Germinal center (tissue), 1 donor: ENCODE data around the gene RPL13.
A peak's percentile ranks its signal among the peaks of the same experiment; 100 is the strongest.

Experiments
- DNase-seq: peaks from one replicate; pipeline ENCODE4 v3.0.0; 2012; ENCODE audit warnings: mixed read lengths, low spot score

Gene RPL13

DNA sequence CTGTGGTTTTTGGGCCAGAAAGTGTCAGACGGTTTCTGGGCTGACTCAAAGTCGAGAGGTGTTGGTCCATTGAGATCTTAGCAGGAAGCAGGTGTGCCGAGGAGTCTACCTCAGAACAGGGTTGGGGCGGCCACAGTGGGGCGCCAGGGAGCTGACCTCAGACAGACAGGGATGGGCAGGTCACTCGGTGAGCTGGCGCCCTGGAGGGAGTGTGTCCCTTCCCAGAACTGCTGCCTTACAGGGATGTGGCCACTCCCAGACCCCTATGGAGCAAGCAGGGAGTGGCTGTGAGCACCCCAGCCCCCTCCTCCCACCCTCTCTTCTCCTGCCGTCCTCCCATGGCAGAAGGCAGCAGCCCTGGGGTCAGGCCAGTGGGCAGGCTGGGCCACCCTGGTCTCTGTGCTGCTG lies 39.0 kb downstream of the RPL13 start:
- DNase-seq = peak; percentile 17

GRCh38 chr16:89599902-89600301 lies 39.4 kb downstream of the RPL13 start:
- DNase-seq = no peak

GRCh38 chr16:89600427-89600826 lies 39.9 kb downstream of the RPL13 start:
- no peak for DNase-seq

DNA sequence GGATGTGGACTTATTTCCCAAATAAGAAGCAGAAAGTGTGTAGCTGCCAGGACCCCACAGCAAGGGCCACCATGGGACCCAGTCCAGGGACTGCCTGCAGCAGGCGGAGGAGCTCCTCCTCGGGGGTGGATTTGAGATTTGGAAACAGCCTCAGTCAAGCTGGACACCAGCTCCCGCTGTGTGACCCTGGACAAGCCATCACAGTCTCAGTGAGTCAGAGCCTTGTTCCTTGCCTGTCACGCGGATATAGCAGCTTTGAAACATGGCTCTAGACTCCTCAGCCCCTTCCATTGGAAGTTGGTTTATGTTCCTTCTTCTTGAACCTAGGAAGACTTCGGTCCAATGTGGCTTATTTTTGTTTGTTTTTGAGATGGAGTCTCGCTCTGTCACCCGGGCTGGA lies 40.5 kb downstream of the RPL13 start:
- DNase-seq = no peak

GRCh38 chr16:89601906-89602272 lies 41.4 kb downstream of the RPL13 start:
- no peak for DNase-seq

DNA sequence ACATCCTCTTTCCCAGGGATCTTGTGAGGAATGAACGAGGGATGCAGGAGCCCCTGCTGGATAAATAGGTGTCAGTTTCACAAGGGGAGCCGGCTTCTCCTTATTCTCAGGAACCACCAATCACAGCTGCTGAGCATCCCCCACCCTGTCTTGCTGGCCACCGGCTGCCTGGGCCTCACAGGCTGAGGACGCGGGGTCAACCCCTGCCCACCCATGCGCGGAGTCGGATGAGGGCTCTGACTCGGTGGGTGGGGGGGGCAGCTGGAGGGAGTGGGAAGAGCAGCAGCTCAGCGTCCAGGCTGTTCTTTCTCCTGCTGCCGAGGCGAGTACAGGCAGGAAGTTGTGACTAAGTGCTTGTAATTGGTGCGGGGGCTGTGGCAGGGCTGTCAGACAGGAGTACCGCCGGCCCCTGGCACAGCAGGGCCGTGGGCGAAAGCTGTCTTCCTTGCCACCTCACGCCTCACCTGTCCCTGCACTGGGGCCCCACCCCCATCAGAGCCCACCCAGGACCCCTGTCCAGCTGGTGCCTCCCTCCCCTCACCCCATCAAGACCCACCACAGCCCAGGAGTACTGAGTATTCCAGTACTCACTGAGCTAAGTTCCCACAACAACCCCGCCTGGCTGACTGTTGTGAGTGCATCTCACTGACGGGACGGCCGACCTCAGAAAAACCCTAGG lies 41.9 kb downstream of the RPL13 start:
- peak; percentile 36 for DNase-seq

DNA sequence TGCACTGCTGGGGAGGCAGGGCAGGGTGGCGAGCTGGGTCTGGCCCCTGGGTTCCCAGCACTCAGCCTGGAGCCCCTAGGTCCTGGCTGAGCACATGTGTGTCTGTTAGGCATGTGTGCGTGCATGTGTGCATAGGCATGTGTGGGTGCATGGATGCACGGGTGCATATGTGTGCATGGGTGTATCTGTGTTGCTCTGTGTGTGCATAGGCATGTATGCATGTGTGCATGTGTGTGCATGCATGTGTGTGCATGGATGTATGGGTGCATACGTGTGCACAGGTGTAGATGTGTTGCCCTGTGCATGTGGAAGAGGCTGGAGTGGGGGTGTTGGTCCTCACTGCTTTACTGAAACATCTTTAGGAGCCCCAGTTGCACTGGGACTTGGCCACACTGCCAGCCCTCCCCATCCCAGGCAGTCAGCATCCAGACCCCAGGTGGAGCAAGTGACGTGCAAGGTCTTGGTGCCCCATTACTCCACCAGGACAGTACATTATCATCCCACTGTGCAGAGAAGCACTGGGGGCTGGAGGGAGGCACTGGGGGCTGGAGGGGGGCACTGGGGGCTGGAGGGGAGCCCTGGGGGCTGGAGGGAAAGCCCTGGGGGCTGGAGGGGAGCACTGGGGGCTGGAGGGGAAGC lies 42.6 kb downstream of the RPL13 start:
- DNase-seq = no peak

- DNase-seq = no peak
Observed at GRCh38 chr16:89604764-89605163, 44.3 kb downstream of the RPL13 start.

DNA sequence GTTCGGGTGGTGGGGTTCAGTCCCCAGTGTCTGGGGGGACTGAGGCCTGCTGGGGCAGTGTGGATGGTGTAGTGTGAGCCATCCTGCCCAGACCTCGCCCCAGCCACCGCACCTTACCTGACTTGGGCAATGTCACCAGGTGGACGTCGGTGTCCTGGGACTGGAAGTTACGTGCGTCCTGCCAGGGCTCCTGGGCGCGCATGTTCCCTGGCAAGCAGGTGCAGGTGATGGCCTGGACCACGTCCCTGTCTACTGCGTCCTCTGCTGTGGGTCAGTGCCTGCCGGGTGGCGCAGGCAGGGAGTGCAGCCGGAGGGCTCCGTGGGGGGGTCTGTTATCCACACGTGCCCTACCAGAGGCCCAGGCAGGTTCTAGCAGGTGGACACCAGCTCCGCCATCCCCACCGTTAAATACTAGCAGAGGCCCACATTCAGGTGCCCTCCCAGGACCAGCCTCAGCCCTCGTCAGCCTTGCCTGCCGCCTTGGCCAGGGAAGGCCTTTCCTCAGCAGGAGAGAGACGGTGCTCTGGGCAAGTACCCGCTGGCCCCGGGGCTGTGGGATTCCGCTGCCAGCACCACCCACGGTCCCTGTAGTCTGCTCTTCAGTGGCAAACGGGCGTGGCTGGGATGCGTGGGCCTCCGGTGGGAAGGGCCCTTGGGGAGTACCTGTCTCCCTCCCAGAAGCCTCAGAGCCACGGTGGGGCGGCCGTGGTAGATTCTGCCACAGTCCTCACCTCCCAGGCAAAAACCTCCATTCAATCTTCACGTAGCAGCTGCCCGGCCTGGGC lies 44.9 kb downstream of the RPL13 start:
- no peak for DNase-seq

DNA sequence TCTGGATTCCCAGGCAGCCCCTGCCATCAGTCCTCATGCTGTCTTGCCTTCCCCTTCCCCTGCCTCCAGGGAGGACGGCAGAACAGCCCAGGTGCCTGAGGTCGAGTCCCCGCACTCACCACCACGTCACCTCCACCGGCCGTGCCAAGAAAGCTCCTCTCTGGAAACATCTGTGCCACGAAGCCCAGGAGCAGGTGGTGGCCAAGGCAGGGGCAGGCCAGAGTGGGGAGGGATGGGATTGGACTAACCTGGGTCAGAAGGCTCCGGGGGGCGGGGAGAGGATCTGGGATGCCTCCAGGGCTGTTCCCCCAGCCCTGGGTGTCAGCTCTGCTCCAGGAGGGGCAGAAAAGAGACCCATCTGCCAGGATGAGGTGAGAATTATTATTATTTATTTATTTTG lies 45.5 kb downstream of the RPL13 start:
- DNase-seq = no peak

DNA sequence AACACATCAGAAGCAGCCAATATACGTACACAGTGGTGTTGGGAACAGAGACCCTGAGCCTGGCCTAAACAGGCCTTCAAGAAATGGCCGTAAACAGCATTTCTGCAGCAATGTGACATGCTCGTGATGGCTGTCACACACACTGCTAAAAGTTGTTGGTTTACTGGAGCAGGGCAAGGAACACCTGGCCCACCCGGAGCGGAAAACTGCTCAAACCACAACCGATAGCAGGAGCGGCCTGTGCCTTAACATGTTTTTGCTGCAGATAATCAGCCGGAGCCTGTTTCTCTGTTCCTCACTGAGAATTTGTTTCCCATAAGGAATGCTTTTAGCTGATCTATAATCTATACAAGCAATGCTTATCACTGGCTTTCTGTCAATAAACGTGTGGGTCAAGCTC lies 47.0 kb downstream of the RPL13 start:
- DNase-seq = no peak

- no peak for DNase-seq
Observed at GRCh38 chr16:89607937-89608740, 47.7 kb downstream of the RPL13 start.

DNA sequence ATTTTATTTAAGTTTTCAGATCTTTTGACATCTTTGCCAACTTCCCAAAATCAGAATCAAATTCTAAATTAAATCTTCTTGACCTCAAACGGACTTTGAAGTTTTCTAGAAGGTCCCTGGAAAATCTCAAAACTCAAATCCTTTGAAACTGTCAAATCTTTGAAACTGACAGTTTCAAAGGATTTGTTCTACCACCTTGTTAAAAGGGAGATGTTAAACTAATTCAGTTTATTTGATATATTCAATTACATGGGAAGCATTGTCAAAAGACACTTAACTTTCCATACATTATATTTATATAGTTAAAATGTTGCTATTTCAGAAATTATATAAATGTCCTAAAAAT lies 49.6 kb downstream of the RPL13 start:
- DNase-seq = no peak

DNA sequence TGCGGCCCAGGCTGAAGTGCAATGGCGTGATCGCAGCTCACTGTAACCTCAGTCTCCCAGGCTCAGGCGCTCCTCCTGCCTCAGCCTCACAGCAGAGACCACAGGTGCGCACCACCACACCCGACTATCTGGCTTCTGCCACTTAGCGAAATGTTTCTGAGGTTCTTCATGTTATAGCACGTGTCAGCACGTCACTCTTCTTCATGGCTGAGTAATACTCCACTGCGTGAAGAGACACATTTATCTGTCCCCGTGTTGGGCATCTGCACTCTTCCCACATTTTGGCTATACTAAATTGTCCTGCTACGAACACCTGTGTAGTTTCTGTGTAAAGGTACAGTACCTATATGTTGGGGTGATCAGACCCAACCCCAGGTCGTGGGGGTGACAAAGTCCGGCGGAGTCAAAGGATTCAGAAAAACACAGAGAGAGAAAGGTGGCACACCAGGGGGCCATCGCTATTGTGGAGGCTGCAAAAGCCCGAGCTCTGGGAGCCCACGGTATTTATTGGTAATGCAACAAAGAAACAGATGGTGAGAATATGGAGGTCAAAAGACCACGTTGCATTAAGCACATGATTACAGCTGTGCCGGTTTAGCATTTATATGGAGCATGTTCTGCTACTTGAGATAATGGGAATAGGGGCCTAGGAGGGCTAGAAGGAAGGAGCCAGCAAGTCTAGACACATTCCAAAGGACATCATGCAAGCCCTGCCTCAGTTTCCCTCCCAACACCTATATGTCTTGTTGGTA lies 52.1 kb downstream of the RPL13 start:
- DNase-seq = no peak

DNA sequence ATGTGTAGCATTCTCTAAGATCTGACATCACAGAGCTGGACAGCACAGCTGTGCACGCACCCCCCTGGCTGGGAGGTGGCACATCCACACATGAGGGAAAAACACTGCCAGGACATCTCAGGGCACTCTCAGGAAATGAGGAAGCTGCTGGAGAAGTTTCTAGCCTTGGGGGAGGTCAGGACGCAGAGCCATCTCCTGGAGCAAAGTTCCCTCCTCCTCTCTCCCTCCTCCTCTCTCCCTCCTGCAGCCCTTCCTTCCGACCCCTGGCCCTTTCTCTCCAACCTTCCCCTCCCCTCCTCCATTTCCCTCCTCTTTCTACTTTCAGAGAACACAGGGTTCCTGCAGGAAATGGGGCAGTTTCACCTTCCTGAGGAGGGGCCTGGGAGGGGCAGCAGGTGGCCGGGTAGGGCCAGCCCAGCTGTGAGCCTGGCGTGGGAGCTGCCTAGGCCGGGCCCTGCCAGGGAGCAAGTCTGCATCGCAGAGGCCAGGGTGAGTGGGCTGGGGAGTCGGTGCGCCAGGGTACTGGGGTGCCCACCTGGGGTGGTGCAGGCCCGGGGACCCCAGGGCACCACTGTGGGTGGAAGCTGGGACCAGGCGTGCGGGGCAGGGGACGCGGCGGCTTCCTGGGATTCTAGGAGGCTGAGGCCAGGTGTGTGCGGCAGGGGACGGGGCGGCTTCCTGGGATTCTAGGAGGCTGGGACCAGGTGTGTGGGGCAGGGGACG lies 52.9 kb downstream of the RPL13 start, which contains the start of gene DPEP1:
DPEP1 (plus strand) TSS at position 412 of the 723 bp plus-strand sequence. CDS start 16,769 bp downstream, outside the sequence.
- DNase-seq = no peak

DNA sequence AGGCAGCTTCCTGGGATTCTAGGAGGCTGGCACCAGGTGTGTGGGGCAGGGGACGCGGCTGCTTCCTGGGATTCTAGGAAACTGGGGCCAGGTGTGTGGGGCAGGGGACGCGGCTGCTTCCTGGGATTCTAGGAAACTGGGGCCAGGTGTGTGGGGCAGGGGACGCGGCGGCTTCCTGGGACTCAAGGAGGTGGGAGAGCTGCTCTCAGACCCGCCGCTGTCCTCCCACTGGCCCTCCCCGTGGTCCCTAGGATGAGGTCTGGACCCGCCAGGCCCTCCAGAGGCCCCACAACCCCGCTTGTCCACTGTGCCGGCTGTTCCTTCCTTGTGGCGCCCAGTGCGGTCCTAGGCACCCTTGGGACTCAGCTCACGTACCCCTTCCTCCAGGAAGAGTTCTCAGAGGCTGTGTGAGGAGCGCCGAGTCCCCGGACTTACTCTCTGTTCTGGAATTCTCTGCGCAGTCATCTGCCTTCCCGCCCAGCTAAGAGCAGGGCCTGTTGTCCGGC lies 53.5 kb downstream of the RPL13 start:
- no peak for DNase-seq
